ENCODE measurements around the gene CD2AP. TPM values are rescaled to one million over a fixed set of nuclear protein-coding genes. Genes with fewer than 3 reads are reported as not detected.

The CD2AP gene
- total and polyA plus RNA-seq, 9 donors, result 6.9 to 40.7 (median 15.5) TPM

- TF ChIP-seq, protein P1, sequence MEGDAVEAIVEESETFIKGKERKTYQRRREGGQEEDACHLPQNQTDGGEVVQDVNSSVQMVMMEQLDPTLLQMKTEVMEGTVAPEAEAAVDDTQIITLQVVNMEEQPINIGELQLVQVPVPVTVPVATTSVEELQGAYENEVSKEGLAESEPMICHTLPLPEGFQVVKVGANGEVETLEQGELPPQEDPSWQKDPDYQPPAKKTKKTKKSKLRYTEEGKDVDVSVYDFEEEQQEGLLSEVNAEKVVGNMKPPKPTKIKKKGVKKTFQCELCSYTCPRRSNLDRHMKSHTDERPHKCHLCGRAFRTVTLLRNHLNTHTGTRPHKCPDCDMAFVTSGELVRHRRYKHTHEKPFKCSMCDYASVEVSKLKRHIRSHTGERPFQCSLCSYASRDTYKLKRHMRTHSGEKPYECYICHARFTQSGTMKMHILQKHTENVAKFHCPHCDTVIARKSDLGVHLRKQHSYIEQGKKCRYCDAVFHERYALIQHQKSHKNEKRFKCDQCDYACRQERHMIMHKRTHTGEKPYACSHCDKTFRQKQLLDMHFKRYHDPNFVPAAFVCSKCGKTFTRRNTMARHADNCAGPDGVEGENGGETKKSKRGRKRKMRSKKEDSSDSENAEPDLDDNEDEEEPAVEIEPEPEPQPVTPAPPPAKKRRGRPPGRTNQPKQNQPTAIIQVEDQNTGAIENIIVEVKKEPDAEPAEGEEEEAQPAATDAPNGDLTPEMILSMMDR (IDR thresholded peaks at IDR 0.05), result no peak
- TF ChIP-seq EP300 (IDR thresholded peaks at IDR 0.05), result no peak
- TF ChIP-seq POLR2A (IDR thresholded peaks at IDR 0.05), result no peak
- no peak for DNase-seq
- intact Hi-C loops (cut with DNase I), result no loop called here
- Histone ChIP-seq H3K4me3 (no peak overlapping the region), H3K36me3 (no peaks in the 10 kb centered on the region), H3K27ac (no peak overlapping the region), H3K27me3 (no peaks in the 10 kb centered on the region), H3K4me1 (ENCODE audit: insufficient read depth) (no peaks in the 10 kb centered on the region), H3K9me3 (no peaks in the 10 kb centered on the region)
- 80 to 89% (median 82%) methylated on average over 2 of the region's 2 CpGs for WGBS, 3 donors
These were observed 47.9 kb downstream of the CD2AP start for GRCh38 chr6:47525330-47526057.

GRCh38 chr6:47527274-47527673, 49.7 kb downstream of the CD2AP start:
- H3K27ac ChIP-seq, result no peak overlapping the region
- intact Hi-C loops (cut with DNase I), result no loop called here
- H3K36me3 ChIP-seq, result no peaks in the 10 kb centered on the region
- no peak for TF ChIP-seq EP300 (IDR thresholded peaks at IDR 0.05)
- TF ChIP-seq POLR2A (IDR thresholded peaks at IDR 0.05), result no peak
- no peak for DNase-seq
- no peaks in the 10 kb centered on the region for H3K9me3 ChIP-seq
- no peaks in the 10 kb centered on the region for H3K27me3 ChIP-seq
- no peak overlapping the region for H3K4me3 ChIP-seq
- no peaks in the 10 kb centered on the region for H3K4me1 ChIP-seq (ENCODE audit: insufficient read depth)

DNA sequence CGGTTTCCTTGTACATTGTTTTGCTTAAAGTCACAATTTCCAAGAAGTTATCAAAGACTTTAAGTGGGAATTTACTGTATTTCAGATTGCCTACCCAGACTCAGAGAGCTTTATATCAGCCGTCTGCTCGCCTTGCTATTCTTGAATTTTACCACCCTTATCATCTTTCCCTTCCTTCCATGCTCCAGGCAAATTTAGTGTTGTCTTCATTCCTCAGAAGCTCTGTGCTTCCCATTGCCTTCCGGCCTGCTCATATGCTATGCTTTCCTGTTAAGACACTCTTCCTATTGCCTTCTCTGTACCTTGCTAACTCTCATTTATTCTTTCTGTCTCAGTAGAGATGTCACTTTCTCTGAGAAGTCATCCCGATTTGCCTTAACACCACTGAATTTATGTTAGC, 52.1 kb downstream of the CD2AP start:
- Histone ChIP-seq H3K27ac (no peak overlapping the region), H3K4me1 (ENCODE audit: insufficient read depth) (no peaks in the 10 kb centered on the region), H3K36me3 (no peaks in the 10 kb centered on the region), H3K9me3 (no peaks in the 10 kb centered on the region), H3K27me3 (no peaks in the 10 kb centered on the region), H3K4me3 (no peak overlapping the region)
- TF ChIP-seq POLR2A (IDR thresholded peaks at IDR 0.05) (no peak), EP300 (IDR thresholded peaks at IDR 0.05) (no peak)
- TF ChIP-seq, protein P1 (IDR thresholded peaks at IDR 0.05), result no peak
- intact Hi-C loops (cut with DNase I), result no loop called here
- 59 to 70% (median 66%) methylated on average over 5 of the region's 5 CpGs for WGBS, 3 donors
- DNase-seq, result no peak

DNA sequence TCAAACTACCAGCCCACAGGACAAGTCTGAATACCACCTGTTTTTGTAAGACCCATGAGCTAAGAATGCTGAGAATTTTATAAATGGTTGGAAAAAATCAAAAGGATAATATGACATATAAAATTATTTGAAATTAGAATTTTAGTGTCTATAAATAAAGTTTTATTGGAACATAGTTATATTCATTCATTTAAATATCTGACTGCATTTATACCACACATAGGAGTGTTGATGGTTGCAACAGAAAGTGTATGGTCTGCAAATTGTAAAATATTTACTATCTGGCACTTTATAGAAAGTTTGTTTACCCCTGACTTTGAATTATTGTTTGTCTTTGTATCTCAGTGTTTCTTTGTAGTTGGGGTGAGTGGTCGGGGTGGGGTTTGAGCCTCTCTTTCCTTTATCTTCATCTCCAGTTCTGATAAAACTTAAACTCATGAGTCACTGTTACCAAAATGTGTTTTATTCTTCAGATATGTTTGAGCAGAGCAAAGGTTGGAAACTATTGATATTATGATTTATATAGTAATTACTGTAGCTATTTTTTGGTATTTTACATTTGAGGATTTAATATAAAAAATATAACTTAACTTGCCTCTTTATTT, 55.5 kb downstream of the CD2AP start:
- 69 to 89% (median 86%) methylated on average over 1 of the region's 1 CpG for WGBS, 3 donors
- intact Hi-C loops (cut with DNase I), result no loop called here
- H3K4me1 ChIP-seq (ENCODE audit: insufficient read depth), result no peaks in the 10 kb centered on the region
- TF ChIP-seq POLR2A (IDR thresholded peaks at IDR 0.05), result no peak
- H3K27ac ChIP-seq, result no peak overlapping the region
- no peak overlapping the region for H3K4me3 ChIP-seq
- no peaks in the 10 kb centered on the region for H3K27me3 ChIP-seq
- no peaks in the 10 kb centered on the region for H3K36me3 ChIP-seq
- H3K9me3 ChIP-seq, result no peaks in the 10 kb centered on the region
- no peak for DNase-seq

DNA sequence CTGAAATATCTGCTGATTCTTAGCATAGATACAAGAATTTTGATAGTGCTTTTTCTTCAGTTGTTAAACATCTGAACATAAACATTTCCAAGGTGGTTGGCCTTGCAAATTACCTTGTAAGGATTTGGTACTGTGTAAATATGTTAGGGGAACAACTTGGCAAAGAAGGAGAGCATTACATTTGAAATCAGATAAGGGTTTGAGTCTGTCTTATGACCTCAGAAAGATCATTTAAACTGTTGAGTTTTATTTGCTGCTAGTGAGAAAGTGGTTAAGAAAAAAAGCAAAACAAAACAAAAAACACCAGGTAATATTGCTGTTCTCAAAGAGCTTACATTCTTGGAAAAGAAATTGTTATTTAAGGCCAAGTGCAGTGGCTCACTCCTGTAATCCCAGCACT, 56.5 kb downstream of the CD2AP start:
- no peak overlapping the region for H3K27ac ChIP-seq
- no peaks in the 10 kb centered on the region for H3K4me1 ChIP-seq (ENCODE audit: insufficient read depth)
- H3K4me3 ChIP-seq, result no peak overlapping the region
- intact Hi-C loops (cut with DNase I), result no loop called here
- DNase-seq, result no peak
- H3K27me3 ChIP-seq, result no peaks in the 10 kb centered on the region
- H3K36me3 ChIP-seq, result no peaks in the 10 kb centered on the region
- H3K9me3 ChIP-seq, result no peaks in the 10 kb centered on the region
- TF ChIP-seq POLR2A (IDR thresholded peaks at IDR 0.05) (no peak), EP300 (IDR thresholded peaks at IDR 0.05) (no peak)
- TF ChIP-seq, protein P1 (IDR thresholded peaks at IDR 0.05), result no peak
